D721Med (cell line): Measurements from ENCODE around the gene MAP3K21.

Experiments
- DNase-seq: peaks from one replicate; pipeline ENCODE4 v3.0.0; 2011; ENCODE audit warnings: low spot score; ENCODE audit not compliant: insufficient read length
- FAIRE-seq: peaks from 2 replicates; lab custom pipeline; 2011; peaks lifted over from hg19 to GRCh38; lab: Jason Lieb, UNC
- TF ChIP-seq, protein P1 (sequence below): IDR thresholded peaks from 2 replicates; pipeline ENCODE4 v1.5.1; 2012; ENCODE audit warnings: mild to moderate bottlenecking, control low read depth; ENCODE audit not compliant: insufficient read depth; ENCODE audit errors: missing control alignments

MAP3K21 gene

DNA sequence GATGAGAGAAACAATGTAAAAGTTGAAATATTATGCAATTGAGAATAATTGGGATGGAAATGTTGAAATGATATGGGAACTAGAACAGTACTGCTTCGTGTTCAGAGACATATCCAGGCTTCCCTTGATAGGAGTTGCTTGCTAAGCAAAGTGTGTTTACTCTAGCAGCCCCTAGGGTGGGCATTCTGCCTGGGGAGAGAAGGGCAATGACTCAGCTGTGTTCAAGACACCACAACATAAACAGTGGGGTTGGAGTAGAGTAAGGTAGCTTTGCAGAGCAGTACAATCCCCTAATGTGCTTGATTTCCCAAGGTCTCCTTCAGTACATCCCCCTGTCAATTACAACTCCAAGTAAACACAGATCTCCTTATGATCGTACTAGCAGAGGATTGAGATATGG lies 27.2 kb upstream of the MAP3K21 start:
- TF ChIP-seq, protein P1, sequence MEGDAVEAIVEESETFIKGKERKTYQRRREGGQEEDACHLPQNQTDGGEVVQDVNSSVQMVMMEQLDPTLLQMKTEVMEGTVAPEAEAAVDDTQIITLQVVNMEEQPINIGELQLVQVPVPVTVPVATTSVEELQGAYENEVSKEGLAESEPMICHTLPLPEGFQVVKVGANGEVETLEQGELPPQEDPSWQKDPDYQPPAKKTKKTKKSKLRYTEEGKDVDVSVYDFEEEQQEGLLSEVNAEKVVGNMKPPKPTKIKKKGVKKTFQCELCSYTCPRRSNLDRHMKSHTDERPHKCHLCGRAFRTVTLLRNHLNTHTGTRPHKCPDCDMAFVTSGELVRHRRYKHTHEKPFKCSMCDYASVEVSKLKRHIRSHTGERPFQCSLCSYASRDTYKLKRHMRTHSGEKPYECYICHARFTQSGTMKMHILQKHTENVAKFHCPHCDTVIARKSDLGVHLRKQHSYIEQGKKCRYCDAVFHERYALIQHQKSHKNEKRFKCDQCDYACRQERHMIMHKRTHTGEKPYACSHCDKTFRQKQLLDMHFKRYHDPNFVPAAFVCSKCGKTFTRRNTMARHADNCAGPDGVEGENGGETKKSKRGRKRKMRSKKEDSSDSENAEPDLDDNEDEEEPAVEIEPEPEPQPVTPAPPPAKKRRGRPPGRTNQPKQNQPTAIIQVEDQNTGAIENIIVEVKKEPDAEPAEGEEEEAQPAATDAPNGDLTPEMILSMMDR = no peak
- no peak for DNase-seq
- no peak for FAIRE-seq

GRCh38 chr1:233304489-233305102 lies 22.9 kb upstream of the MAP3K21 start:
- DNase-seq (no peak), FAIRE-seq (peak; percentile 99)
- TF ChIP-seq, protein P1 = peak; percentile 98

DNA sequence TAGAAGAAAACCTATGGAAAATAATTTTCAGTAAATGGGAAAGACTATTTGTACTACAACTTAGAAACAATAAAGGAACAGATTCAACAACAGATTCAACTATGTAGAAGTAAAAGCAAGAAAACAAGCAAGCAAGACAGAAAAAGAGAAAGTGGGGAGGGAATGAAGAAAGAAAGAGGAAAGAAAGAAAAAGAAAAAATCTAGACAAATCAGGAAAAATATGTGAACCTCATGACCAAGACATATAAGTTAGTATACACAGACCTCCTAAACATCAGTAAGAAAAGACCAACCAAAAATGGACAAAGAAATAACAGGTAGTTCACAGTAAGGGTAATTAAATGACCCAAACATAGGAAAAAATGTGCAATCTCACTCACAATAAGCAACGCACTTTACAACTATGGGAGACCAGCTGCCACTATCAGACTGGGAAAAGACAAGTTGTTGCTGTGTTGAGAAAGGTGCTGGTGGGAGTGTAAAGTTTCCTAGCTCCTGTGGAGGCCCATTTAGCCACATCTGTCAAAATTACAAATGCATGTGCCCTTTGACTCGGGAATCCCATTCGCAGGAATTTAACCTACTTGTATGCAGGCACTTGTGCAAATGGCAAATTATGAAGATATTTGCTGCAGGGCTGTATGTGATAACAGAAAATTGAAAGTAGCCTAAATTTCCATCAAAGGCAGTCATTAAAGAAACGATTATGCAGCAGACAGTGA lies 13.9 kb upstream of the MAP3K21 start:
- FAIRE-seq (peak; percentile 78), DNase-seq (no peak)
- TF ChIP-seq, protein P1 = no peak

DNA sequence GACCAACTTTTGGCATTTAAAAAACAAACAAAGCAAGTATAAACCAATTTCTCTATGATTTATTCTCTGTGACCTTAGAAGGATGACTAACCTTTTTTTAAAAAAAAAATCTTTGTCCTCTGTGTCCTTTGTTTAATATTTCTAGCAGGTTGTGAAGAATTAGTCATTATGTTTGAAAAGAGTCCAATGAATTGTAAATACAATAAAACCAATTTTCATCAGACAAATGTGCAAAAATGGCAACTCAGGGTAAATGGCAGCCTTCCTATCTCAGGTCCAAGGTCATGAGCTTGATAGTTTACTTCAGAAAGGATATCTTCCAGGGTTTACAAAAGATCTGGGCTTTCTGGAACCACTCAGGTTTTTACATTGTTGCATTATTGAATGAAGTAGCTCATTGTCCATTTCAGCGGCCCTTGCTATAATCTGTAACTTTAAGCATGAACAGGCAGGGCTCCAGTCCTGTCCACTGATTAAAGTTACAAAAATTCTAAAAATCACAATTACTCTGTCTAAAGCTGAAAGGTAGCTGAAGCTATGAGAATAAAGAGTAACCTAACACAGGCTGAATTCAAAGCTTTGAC lies 11.7 kb upstream of the MAP3K21 start:
- TF ChIP-seq, protein P1 = no peak
- DNase-seq (no peak), FAIRE-seq (no peak)

DNA sequence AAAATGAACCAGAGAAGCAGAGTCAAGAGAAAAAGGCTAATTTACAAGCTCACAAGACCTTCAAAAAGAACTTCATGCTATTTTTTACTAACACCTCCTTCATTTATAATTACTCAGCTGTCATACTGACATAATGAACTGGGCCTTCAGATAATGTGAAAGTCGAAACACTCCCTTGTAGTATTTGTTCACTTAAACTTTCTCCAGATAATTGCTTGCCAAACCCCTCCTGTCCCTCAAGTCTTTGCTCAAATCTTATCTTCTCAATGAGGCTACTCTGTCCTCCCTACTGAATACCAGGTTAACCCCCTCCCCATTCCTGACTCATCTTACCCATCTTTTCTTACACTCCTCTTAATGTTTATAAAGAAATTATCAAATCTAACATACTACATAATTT lies 11.1 kb upstream of the MAP3K21 start:
- peak; percentile 41 for FAIRE-seq

GRCh38 chr1:233319272-233319671 lies 8.3 kb upstream of the MAP3K21 start:
- DNase-seq (no peak), FAIRE-seq (no peak)
- TF ChIP-seq, protein P1 = no peak

More for the DNA sequence above, 11.1 kb upstream of the MAP3K21 start:
- DNase-seq = no peak
- TF ChIP-seq, protein P1 = no peak
